Measurements from ENCODE around the gene PYCR2.
"Not testable (repeated sequence)": the region's sequence is repeated elsewhere in the genome, so short reads cannot be mapped to it uniquely, and the experiment has no call there.

Gene PYCR2

DNA sequence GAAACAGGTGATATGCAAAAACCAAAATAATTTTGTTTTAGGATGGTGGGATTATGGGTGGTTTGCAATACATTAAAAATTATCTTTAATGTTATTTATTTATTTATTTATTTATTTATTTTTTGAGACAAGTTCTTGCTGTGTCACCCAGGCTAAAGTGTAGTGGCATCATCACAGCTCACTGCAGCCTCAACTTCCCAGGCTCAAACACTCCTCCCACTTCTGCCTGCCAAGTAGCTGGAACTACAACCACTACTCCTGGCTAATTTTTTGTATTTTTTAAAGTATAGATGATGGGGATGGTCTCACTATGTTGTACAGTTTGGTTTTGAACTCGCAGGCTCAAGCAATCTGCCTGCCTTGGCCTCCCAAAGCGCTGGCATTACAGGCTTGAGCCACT, 6.5 kb upstream of the PYCR2 start:
- Histone ChIP-seq H3K4me3 (ENCODE audit: low read depth, low read length) (no peak overlapping the region), H3K14ac (ENCODE audit: low read length) (no peak overlapping the region), H4K8ac (ENCODE audit: low read depth, low read length) (no peak overlapping the region), H4K91ac (ENCODE audit: low read depth, low read length) (no peak overlapping the region), H3K18ac (ENCODE audit: low read length) (no peak overlapping the region), H3K23ac (ENCODE audit: low read length) (no peak overlapping the region), H3K4ac (ENCODE audit: low read depth, low read length) (no peak overlapping the region), H3K79me1 (ENCODE audit: low read length) (no peaks in the 10 kb centered on the region), H3K79me2 (ENCODE audit: control insufficient read depth, insufficient read depth, low read length, poor library complexity) (no peaks in the 10 kb centered on the region), H2AK5ac (ENCODE audit: low read length) (no peak overlapping the region), H3K27me3 (ENCODE audit: insufficient read depth, low read length) (no peaks in the 10 kb centered on the region), H2AFZ (ENCODE audit: insufficient read depth, low read length, poor library complexity) (no peak overlapping the region), H3K36me3 (ENCODE audit: control insufficient read depth in 1 of 2, insufficient read depth in 2 of 2, low read length in 2 of 2) (no peaks in the 10 kb centered on the region), H3K9me3 (ENCODE audit: insufficient read depth, low read depth, low read length) (no peaks in the 10 kb centered on the region), H3K4me2 (ENCODE audit: low read length) (no peak overlapping the region), H3K9ac (ENCODE audit: low read length) (no peak overlapping the region), H2BK12ac (ENCODE audit: low read length) (no peak overlapping the region), H2BK5ac (ENCODE audit: low read depth, low read length, poor library complexity) (no peak overlapping the region), H3K4me1 (ENCODE audit: control insufficient read depth in 1 of 2, insufficient read depth in 2 of 2, low read length in 2 of 2) (no peaks in the 10 kb centered on the region), H2BK120ac (ENCODE audit: insufficient read depth, low read length, poor library complexity) (no peak overlapping the region), H3K27ac (ENCODE audit: low read depth, low read length) (no peak overlapping the region), H4K12ac (ENCODE audit: low read depth, low read length) (no peak overlapping the region)
- WGBS (ENCODE audit: extremely low coverage, insufficient coverage, insufficient read length), result no CpG with 5 or more reads among the region's 2 CpGs
- DNase-seq, result no peak

DNA sequence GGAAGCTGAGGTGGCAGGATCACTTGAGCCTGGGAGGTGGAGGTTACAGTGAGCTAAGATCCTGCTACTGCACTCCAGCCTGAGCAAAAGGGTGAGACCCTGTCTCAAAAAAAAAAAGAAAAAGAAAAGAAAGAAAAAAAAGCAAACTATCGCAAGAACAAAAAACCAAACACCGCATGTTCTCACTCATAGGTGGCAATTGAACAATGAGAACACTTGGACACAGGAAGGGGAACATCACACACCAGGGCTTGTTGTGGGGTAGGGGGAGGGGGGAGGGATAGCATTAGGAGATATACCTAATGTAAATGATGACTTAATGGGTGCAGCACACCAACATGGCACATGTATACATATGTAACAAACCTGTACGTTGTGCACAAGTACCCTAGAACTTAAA, 5.4 kb upstream of the PYCR2 start:
- no CpG with 5 or more reads among the region's 3 CpGs for WGBS (ENCODE audit: extremely low coverage, insufficient coverage, insufficient read length)
- not testable (repeated sequence) for H2AFZ ChIP-seq (ENCODE audit: insufficient read depth, low read length, poor library complexity); H2AK5ac ChIP-seq (ENCODE audit: low read length); H3K9me3 ChIP-seq (ENCODE audit: insufficient read depth, low read depth, low read length); H3K4ac ChIP-seq (ENCODE audit: low read depth, low read length); H3K4me3 ChIP-seq (ENCODE audit: low read depth, low read length); H3K36me3 ChIP-seq (ENCODE audit: control insufficient read depth in 1 of 2, insufficient read depth in 2 of 2, low read length in 2 of 2); H3K79me1 ChIP-seq (ENCODE audit: low read length); H4K91ac ChIP-seq (ENCODE audit: low read depth, low read length); H3K79me2 ChIP-seq (ENCODE audit: control insufficient read depth, insufficient read depth, low read length, poor library complexity); DNase-seq; H3K27me3 ChIP-seq (ENCODE audit: insufficient read depth, low read length); H3K4me2 ChIP-seq (ENCODE audit: low read length); H3K23ac ChIP-seq (ENCODE audit: low read length); H2BK5ac ChIP-seq (ENCODE audit: low read depth, low read length, poor library complexity); H3K27ac ChIP-seq (ENCODE audit: low read depth, low read length); H2BK120ac ChIP-seq (ENCODE audit: insufficient read depth, low read length, poor library complexity); H2BK12ac ChIP-seq (ENCODE audit: low read length); H3K9ac ChIP-seq (ENCODE audit: low read length); H4K8ac ChIP-seq (ENCODE audit: low read depth, low read length); H3K4me1 ChIP-seq (ENCODE audit: control insufficient read depth in 1 of 2, insufficient read depth in 2 of 2, low read length in 2 of 2); H3K18ac ChIP-seq (ENCODE audit: low read length); H4K12ac ChIP-seq (ENCODE audit: low read depth, low read length); H3K14ac ChIP-seq (ENCODE audit: low read length)

DNA sequence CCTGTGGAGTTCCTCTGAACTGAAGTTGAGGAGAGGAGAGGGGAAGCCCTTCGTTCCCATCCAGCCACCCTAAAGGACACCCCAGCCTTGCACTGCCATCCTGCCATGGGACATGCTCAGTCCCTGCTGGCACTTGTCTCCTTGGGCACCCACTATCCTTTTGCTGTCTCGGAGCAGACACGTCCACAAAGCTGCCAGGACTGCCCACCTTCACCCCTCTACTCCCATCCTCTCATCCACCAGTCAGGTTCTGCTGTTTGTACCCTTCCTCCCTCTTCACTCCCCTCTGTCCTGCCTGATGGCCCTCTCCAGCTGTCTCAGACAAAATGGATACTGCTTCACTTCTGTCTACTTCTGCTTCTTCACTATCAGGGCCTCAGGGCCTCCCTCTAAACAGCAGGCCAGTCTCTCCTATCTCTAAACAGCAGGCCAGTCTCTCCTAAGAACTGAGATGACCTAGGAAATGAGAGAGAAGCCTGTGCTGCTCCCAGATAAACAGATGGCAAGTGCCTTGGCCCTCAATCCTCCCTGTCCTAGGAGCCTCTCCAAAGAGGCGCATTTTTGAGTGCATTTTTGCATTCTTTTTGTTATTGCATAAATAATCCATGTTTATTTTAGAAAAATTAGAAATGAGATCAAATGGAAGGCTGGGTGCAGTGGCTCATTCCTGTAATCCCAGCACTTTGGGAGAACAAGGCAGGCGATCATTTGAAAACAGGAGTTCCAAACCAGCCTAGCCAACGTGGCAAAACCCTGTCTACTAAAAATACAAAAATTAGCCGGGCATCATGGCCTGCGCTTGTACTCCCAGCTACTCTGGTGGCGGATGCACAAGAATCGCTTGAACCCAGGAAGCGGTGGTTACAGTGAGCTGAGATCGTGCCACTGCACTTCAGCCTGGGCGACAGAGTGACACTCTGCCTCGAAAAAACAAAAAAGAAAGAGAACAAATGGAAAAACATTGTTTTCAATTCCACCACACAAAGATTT, 4.4 kb upstream of the PYCR2 start:
- Histone ChIP-seq H3K9me3 (ENCODE audit: insufficient read depth, low read depth, low read length) (no peaks in the 10 kb centered on the region), H3K27ac (ENCODE audit: low read depth, low read length) (no peak overlapping the region), H3K4me2 (ENCODE audit: low read length) (no peak overlapping the region), H4K12ac (ENCODE audit: low read depth, low read length) (no peak overlapping the region), H3K4me1 (ENCODE audit: control insufficient read depth in 1 of 2, insufficient read depth in 2 of 2, low read length in 2 of 2) (peaks cover 2% of the 10 kb centered on the region in 2 experiments), H3K79me1 (ENCODE audit: low read length) (peaks cover 9% of the 10 kb centered on the region), H2BK120ac (ENCODE audit: insufficient read depth, low read length, poor library complexity) (no peak overlapping the region), H2AFZ (ENCODE audit: insufficient read depth, low read length, poor library complexity) (no peak overlapping the region), H3K4ac (ENCODE audit: low read depth, low read length) (no peak overlapping the region), H4K8ac (ENCODE audit: low read depth, low read length) (no peak overlapping the region), H4K91ac (ENCODE audit: low read depth, low read length) (no peak overlapping the region), H3K4me3 (ENCODE audit: low read depth, low read length) (no peak overlapping the region), H2BK5ac (ENCODE audit: low read depth, low read length, poor library complexity) (no peak overlapping the region), H3K79me2 (ENCODE audit: control insufficient read depth, insufficient read depth, low read length, poor library complexity) (peaks cover 5% of the 10 kb centered on the region), H3K9ac (ENCODE audit: low read length) (no peak overlapping the region), H2AK5ac (ENCODE audit: low read length) (no peak overlapping the region), H3K18ac (ENCODE audit: low read length) (no peak overlapping the region), H3K36me3 (ENCODE audit: control insufficient read depth in 1 of 2, insufficient read depth in 2 of 2, low read length in 2 of 2) (no peaks in the 10 kb centered on the region), H3K27me3 (ENCODE audit: insufficient read depth, low read length) (no peaks in the 10 kb centered on the region), H2BK12ac (ENCODE audit: low read length) (no peak overlapping the region), H3K23ac (ENCODE audit: low read length) (no peak overlapping the region), H3K14ac (ENCODE audit: low read length) (no peak overlapping the region)
- WGBS (ENCODE audit: extremely low coverage, insufficient coverage, insufficient read length), result no CpG with 5 or more reads among the region's 14 CpGs
- no peak for DNase-seq

DNA sequence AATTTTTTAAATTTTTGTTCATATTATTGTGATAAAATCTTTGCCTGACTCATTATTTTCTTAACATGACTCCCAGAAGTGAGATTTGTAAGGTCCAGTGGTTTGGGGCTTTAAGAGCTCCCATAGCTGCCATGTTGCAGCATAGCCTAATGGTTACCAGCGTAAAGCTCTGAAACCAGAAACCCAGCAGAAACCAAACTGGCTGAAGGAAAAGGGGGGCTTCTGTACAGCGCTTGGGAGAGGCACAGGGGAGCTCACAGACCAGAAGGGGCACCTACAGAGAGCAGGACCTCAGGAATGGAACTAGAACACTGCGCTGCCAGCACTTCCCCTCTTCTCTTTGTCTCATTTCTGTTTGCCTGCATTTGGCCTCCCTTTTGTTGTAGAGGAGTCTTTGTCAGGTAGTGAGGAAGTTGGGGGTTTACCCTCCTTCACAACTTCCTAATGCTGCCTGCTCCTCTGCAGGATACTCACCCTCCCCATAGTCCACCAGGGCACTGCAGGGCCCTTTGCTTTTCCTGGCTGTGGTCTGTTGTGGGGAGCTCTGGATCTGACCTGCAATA, 2.6 kb upstream of the PYCR2 start:
- Histone ChIP-seq H3K4ac (ENCODE audit: low read depth, low read length) (no peak overlapping the region), H4K12ac (ENCODE audit: low read depth, low read length) (no peak overlapping the region), H2AFZ (ENCODE audit: insufficient read depth, low read length, poor library complexity) (no peak overlapping the region), H3K9ac (ENCODE audit: low read length) (no peak overlapping the region), H3K23ac (ENCODE audit: low read length) (no peak overlapping the region), H3K4me1 (ENCODE audit: control insufficient read depth in 1 of 2, insufficient read depth in 2 of 2, low read length in 2 of 2) (peaks cover 2 to 7% of the 10 kb centered on the region in 2 experiments), H3K79me2 (ENCODE audit: control insufficient read depth, insufficient read depth, low read length, poor library complexity) (peaks cover 6% of the 10 kb centered on the region), H3K27me3 (ENCODE audit: insufficient read depth, low read length) (no peaks in the 10 kb centered on the region), H3K14ac (ENCODE audit: low read length) (no peak overlapping the region), H3K18ac (ENCODE audit: low read length) (no peak overlapping the region), H2BK5ac (ENCODE audit: low read depth, low read length, poor library complexity) (no peak overlapping the region), H3K36me3 (ENCODE audit: control insufficient read depth in 1 of 2, insufficient read depth in 2 of 2, low read length in 2 of 2) (peaks cover 7% of the 10 kb centered on the region in 2 experiments), H3K4me2 (ENCODE audit: low read length) (no peak overlapping the region), H2BK12ac (ENCODE audit: low read length) (no peak overlapping the region), H3K79me1 (ENCODE audit: low read length) (peaks cover 9% of the 10 kb centered on the region), H3K9me3 (ENCODE audit: insufficient read depth, low read depth, low read length) (peaks cover 4% of the 10 kb centered on the region), H4K91ac (ENCODE audit: low read depth, low read length) (no peak overlapping the region), H2AK5ac (ENCODE audit: low read length) (no peak overlapping the region), H4K8ac (ENCODE audit: low read depth, low read length) (no peak overlapping the region), H3K27ac (ENCODE audit: low read depth, low read length) (no peak overlapping the region), H3K4me3 (ENCODE audit: low read depth, low read length) (no peak overlapping the region), H2BK120ac (ENCODE audit: insufficient read depth, low read length, poor library complexity) (no peak overlapping the region)
- no CpG with 5 or more reads among the region's 3 CpGs for WGBS (ENCODE audit: extremely low coverage, insufficient coverage, insufficient read length)
- peak; percentile 8 to 53 for DNase-seq
